Mesodermal cell (in vitro differentiated cells): ENCODE measurements around the gene PRDM11.

Experiments
- H3K27ac ChIP-seq: 2 replicates; pipeline ENCODE4 v1.7.0; 2013; ENCODE audit warnings: mild to moderate bottlenecking, low read depth, low read length, moderate library complexity; ENCODE audit not compliant: severe bottlenecking
- H3K36me3 ChIP-seq: 2 replicates; pipeline ENCODE4 v1.7.1; 2013; ENCODE audit warnings: mild to moderate bottlenecking, low read length, moderate library complexity; ENCODE audit not compliant: control insufficient read depth, insufficient read depth
- H3K4me1 ChIP-seq: one replicate; pipeline ENCODE4 v1.7.1; 2013; ENCODE audit warnings: mild to moderate bottlenecking, low read length; ENCODE audit not compliant: insufficient read depth, control insufficient read depth, poor library complexity, severe bottlenecking
- H3K4me3 ChIP-seq: 2 replicates; pipeline ENCODE4 v1.7.0; 2013; ENCODE audit warnings: low read length, control low read depth, mild to moderate bottlenecking; ENCODE audit not compliant: insufficient read depth, poor library complexity, severe bottlenecking; ENCODE audit errors: extremely low read depth
- H3K9me3 ChIP-seq: 2 replicates; pipeline ENCODE4 v1.7.1; 2013; ENCODE audit warnings: mild to moderate bottlenecking, low read length, moderate library complexity; ENCODE audit not compliant: control insufficient read depth
- WGBS, 2 experiments: methylation state at CpG; one replicate each; pipeline ENCODE4 v1.1.5; 2013; ENCODE audit warnings: missing lambda C conversion rate in 2 of 2; ENCODE audit not compliant: insufficient coverage in 2 of 2; 5-methylcytosine and 5-hydroxymethylcytosine counted together

The PRDM11 gene

DNA sequence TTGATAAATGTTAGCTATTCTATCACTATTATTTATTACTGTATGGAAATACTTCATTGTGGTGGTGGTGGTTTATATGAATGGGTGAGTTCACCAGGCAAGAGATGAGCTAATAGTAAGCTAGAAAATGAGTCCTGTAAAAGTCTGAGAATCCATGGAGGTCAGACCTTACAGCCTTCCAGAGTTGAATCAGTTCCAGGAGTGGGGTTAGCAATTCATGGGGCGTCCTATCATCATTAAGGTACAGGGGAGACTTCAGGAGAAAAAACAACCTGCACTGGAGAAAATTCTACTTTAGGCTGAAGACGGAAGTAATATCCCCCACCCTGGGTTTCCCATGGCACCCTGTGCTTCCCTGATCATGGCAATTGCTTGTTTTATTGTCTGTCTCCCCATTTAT is 133.2 kb downstream of the PRDM11 start:
- Histone ChIP-seq H3K27ac (no peak overlapping the region), H3K4me1 (no peaks in the 10 kb centered on the region), H3K36me3 (no peaks in the 10 kb centered on the region), H3K4me3 (no peak overlapping the region), H3K9me3 (peaks cover 6% of the 10 kb centered on the region)
- 78% methylated on average over 1 to 2 of the region's 2 CpGs for WGBS, 2 experiments

DNA sequence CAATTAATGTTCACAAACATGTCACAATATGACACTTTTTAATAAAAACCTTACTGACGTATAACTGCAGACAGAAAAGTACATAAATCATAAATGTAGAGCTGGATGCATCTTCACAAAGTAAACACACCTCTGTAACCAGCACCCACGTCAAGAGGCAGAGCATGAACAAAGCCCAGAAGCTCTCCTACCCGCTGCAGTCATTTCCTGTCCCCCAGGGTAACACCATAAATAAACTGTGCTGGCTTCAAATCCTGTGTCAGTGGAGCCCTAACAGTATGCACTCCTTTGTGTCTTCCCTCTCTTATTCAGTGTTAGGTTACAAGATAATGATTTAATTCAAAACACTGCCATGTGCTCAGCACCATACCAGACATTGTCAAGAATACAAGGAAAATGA is 134.0 kb downstream of the PRDM11 start:
- peaks cover 6% of the 10 kb centered on the region for H3K9me3 ChIP-seq
- H3K4me3 ChIP-seq = no peak overlapping the region
- H3K36me3 ChIP-seq = no peaks in the 10 kb centered on the region
- 72 to 90% methylated on average over 2 to 3 of the region's 3 CpGs for WGBS, 2 experiments
- H3K27ac ChIP-seq = no peak overlapping the region
- peaks cover under 1% of the 10 kb centered on the region for H3K4me1 ChIP-seq

DNA sequence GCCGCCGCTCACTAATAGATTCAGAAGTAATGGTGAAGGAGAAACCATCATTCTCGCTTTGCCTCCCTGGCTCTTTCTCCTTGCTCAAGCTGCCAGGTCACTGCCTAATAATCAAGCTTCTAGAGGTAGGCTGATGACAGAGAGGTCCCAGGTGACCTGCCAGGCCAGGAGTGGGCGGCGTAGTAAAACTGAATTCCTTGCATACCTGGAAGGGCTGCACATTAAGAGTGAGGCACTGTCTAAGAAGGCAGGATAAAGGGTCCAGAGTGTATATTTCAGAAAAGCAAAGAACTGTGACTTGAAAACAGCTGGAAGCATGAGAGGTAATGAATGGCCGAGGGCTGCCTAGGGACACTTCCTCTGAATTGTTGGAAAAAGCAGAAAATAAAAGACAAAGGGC is 135.6 kb downstream of the PRDM11 start:
- no peaks in the 10 kb centered on the region for H3K36me3 ChIP-seq
- WGBS, 2 experiments = 84 to 94% methylated on average over 3 to 6 of the region's 6 CpGs
- peaks cover 4% of the 10 kb centered on the region for H3K4me1 ChIP-seq
- no peak overlapping the region for H3K4me3 ChIP-seq
- H3K9me3 ChIP-seq = peaks cover 6% of the 10 kb centered on the region
- no peak overlapping the region for H3K27ac ChIP-seq
